NCI-H1436 treated with DMSO at 0.1 percent for 48 hours (cell line): ENCODE measurements around the gene DTD1.

Experiments
- DNase-seq: peaks from one replicate; lab custom pipeline; 2025; lab: John Stamatoyannopoulos, UW

The DTD1 gene

GRCh38 chr20:18662279-18663040, 74.6 kb downstream of the DTD1 start:
- DNase-seq, result no peak

- no peak for DNase-seq
These were observed 76.1 kb downstream of the DTD1 start for GRCh38 chr20:18663932-18664331.

- DNase-seq, result no peak
These were observed 77.3 kb downstream of the DTD1 start for GRCh38 chr20:18665135-18665534.

- DNase-seq, result peak; percentile 96
These were observed 79.1 kb downstream of the DTD1 start for GRCh38 chr20:18666803-18667415.

DNA sequence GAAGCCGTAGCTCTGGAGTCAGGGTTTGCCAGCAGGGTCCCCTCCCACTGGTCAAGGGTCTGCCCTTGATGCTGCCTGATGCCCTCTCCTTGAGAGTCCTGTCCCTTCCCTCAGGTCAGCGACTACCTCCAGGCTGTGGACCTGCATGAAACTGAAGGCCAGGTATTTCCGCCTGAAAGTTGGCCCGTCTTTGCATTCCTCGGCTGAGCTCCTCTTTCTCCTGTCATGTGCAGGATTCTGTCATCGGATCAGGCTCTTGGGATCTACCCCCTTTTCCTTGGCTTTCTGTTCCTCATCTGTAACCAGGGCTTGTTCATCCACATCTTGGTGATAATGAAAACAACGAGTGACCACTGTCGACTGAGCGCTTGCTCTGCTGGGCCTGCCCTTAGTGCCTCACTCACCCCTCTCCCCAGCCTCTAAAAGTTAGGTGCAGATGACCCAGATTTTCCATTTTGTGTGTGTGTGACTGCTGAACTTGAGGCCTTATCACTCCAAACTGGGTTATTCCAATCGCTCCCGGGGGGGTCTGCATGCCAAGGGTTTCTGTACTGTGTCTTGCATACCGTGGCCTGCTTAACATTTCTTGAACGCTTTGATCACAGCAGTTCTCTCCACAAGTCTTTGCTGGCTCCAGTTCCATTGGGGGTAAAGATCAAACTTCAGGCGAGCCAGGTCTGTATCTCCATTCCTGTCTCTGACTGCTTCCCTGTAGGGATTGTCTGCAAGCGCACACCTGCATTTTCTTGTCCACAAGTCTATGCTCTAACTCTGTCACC, 81.6 kb downstream of the DTD1 start:
- DNase-seq, result no peak

DNA sequence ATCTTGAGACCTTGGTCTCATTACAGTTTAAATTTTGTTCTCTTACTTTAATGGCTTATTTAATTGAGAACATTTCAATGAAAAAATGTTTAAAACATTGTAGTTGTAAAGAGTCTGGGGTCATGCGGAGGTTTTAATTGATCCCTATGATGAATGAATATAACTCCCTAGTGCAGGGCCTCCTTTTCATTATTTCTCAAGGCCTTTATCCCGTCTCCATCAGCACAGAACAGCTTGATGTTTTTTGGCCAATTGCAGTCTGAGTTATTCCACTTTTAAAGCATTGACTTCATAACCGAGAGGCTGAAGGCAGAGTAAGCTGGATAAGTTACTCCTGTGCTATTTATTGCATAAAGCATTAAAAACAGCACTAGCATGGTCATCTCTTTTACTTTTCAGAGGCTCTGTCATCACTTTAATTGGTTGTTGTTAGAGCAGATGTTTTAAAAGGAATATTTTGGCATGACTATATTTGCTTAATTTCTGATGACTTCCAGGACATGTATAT, 83.4 kb downstream of the DTD1 start:
- DNase-seq, result no peak

- no peak for DNase-seq
These were observed 85.0 kb downstream of the DTD1 start for GRCh38 chr20:18672834-18673233.

DNA sequence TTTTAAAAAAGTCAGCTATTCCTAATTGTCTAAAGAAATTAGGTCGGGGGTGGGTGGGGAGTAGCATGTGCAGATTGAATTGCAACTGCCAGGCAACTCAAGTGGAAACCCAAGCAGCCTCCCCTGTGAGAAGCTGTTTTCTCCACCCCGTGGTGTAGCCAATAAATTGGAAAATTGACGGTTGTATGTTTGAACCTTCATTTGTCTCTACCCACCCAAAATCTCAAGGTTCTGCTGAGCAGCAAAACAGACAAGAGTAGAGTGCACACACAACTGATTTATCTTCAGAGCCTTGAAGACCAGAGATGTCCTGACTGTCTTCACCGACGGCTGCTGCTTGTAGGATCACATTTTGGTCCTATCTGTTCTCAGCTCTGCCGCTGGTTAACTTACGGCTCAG, 88.5 kb downstream of the DTD1 start:
- no peak for DNase-seq

DNA sequence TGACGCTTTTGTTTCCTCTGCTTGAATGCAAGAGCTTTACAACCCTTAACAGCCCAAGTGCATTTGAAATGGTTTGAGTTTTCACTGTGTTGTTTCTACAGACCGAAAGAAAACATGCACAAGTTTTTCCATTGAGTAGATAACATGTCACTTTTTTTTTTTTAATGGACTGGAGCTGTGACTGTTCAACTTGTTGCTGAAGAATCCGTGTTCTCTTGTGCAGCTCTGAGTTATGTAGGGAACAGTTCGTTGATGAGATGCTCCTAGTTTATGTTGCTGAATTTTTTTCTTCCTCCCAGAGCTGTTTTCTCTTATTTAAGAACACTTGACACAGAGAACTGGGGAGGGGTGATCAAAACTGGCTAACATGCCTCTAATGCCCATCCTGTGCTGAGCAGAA, 89.3 kb downstream of the DTD1 start:
- no peak for DNase-seq

GRCh38 chr20:18678549-18679419, 90.9 kb downstream of the DTD1 start:
- peak; percentile 85 for DNase-seq

GRCh38 chr20:18683839-18684238, 96.0 kb downstream of the DTD1 start:
- no peak for DNase-seq

DNA sequence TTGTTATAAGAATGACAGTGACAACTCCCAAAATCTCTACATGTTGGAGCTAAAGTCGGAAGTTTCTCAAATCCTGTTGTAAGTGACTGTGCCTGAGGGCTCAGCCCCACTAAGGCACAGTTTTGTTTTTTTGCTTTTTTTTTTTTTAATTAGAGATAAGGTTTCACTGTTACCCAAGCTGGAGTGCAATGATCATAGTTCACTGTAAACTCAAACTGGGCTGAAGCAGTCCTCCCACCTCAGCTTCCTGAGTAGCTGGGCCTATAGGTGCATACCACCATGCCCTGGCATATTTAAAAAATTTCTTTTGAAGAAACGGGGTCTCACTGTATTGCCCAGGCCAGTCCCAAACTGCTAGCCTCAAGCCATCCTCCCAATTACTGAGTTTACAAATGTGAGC, 96.9 kb downstream of the DTD1 start:
- no peak for DNase-seq

GRCh38 chr20:18685406-18685805, 97.6 kb downstream of the DTD1 start:
- DNase-seq, result no peak

- no peak for DNase-seq
These were observed 98.8 kb downstream of the DTD1 start for GRCh38 chr20:18686696-18687095.

DNA sequence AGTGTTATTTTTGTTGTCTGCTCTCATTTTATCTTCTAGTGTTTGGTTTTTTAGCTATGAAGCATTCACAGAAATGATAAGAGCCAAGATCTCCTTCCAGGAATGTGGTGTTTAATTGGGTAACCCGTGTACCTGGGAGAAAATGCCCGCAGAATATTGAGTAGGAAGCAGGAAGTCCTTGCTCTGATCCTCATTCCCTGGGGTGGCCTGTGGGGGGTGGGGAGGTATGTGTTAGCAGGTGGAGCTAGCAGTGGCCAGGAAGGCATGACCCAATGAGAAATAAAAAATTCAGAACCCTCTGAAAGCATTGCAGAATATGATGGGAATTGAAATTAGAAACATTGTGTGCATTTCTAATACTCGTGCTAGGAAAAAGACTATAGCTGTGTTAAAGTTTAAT, 100.8 kb downstream of the DTD1 start:
- DNase-seq, result no peak

DNA sequence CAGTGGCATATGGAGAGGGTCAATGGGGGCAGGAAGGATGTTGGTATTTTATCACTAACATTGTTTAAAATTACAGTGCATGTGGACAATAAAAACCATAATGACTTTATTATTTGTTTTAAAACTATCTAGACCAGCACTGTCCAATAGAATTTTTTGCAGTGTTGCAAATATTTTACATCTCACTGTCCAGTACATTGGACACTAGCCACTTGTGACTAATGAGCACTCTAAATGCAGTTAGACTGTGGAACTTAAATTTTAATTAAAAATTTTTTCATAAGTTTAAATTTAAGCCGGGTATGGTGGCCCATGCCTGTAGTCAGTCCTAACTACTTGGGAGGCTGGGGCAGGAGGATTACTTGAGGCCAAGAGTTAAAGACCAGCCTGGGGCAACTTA, 101.7 kb downstream of the DTD1 start:
- no peak for DNase-seq

DNA sequence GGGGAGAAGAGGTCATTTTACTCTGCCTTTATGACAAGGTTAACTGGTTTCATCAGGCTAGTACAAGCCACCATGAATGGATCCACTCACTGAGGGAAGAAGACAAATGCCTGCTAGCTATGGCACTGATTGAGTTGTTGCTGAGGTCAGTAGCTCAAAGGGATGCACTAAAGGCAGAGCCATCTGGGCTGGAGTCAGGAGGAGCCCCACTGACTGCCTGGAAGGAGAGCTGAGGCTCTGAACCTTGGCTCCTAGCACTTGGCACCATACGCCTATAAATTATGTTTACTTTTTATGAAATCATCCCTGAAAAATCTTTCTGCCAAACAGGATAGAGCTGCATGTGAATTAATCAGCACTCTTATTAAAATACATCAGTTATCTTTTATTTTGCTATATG, 104.6 kb downstream of the DTD1 start:
- no peak for DNase-seq

GRCh38 chr20:18694071-18694470, 106.2 kb downstream of the DTD1 start:
- DNase-seq, result no peak

DNA sequence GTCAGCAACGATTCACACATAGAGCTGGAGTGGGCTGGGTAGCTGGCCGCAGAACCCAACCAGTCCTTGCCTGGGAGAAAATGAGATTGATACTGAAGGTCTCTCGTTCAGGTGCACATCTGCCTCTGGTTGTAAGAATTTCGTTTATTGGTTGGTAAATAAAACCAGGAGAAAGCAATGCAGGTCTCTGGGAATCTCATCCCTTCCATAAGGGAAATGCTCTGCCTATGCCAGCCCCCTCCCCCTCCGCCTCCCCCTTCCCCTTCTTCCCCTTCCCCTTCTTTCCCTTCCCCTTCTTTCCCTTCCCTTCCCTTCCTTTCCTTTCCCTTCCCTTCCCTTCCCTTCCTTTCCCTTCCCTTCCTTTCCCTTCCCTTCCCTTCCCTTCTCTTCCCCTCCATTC, 107.3 kb downstream of the DTD1 start:
- no peak for DNase-seq

GRCh38 chr20:18698735-18699380, 111.0 kb downstream of the DTD1 start:
- DNase-seq, result no peak

- DNase-seq, result no peak
These were observed 114.1 kb downstream of the DTD1 start for GRCh38 chr20:18701969-18702368.
